Measurements from ENCODE around the gene DENND4A. TPM values are rescaled to one million over a fixed set of nuclear protein-coding genes. Genes with fewer than 3 reads are reported as not detected.

DENND4A gene
- total RNA-seq, 4 donors from 2014 or later = 17.7 to 34.3 (median 25.4) TPM

GRCh38 chr15:65645392-65645791 lies 146.7 kb downstream of the DENND4A start:
- intact Hi-C loops (cut with DNase I) = no loop called here
- no peak for DNase-seq (ENCODE audit: extremely low spot score)
- Histone ChIP-seq H3K27ac (replicated peaks in 1 of 4) (no peak overlapping the region), H3K9me3 (no peaks in the 10 kb centered on the region), H3K4me3 (no peak overlapping the region), H3K27me3 (no peaks in the 10 kb centered on the region), H3K36me3 (no peaks in the 10 kb centered on the region), H3K4me1 (peaks cover 0 to 15% (median 5%) of the 10 kb centered on the region in 4 donors)
- TF ChIP-seq POLR2AphosphoS5 (IDR thresholded peaks at IDR 0.05) (no peak), EP300 (IDR thresholded peaks at IDR 0.05) (no peak), CTCF (IDR thresholded peaks at IDR 0.05) (no peak), POLR2A (IDR thresholded peaks at IDR 0.05; ENCODE audit: low read depth) (no peak)
- 89% methylated on average over 4 of the region's 4 CpGs for WGBS

GRCh38 chr15:65644282-65644681 lies 147.8 kb downstream of the DENND4A start:
- intact Hi-C loops (cut with DNase I) = no loop called here
- 88% methylated on average over 4 of the region's 4 CpGs for WGBS
- no peaks in the 10 kb centered on the region for H3K36me3 ChIP-seq
- peaks cover 0 to 15% (median 5%) of the 10 kb centered on the region in 4 donors for H3K4me1 ChIP-seq
- no peaks in the 10 kb centered on the region for H3K27me3 ChIP-seq
- H3K9me3 ChIP-seq = no peaks in the 10 kb centered on the region
- no peak for DNase-seq (ENCODE audit: extremely low spot score)
- TF ChIP-seq EP300 (IDR thresholded peaks at IDR 0.05) (no peak), CTCF (IDR thresholded peaks at IDR 0.05) (no peak), POLR2A (IDR thresholded peaks at IDR 0.05; ENCODE audit: low read depth) (no peak), POLR2AphosphoS5 (IDR thresholded peaks at IDR 0.05) (no peak)
- no peak overlapping the region for H3K4me3 ChIP-seq
- no peak overlapping the region for H3K27ac ChIP-seq (replicated peaks in 1 of 4)

DNA sequence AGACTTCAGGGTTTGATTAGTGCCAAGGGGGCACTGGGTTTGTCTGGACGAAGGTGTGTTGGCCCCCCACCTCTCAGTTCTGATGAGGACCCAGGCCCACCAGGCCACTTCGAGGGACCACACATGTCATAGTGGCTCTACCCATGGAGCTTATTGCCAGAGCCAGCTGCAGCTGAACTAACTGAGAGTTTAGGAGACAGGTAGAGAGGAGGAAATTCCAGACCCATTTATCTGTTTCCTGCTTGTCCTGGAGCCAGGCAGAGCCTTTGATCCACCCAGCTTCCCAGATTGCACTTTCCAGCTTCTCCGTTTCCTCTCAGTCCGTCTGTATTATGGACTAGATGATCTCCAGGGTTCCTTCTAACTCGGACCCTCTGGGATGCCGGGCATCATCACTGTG lies 149.5 kb downstream of the DENND4A start:
- WGBS = 73% methylated on average over 4 of the region's 6 CpGs
- Histone ChIP-seq H3K4me3 (no peak overlapping the region), H3K9me3 (no peaks in the 10 kb centered on the region), H3K27ac (replicated peaks in 1 of 4) (no peak overlapping the region), H3K4me1 (peaks cover 5 to 22% (median 14%) of the 10 kb centered on the region in 4 donors), H3K27me3 (no peaks in the 10 kb centered on the region), H3K36me3 (no peaks in the 10 kb centered on the region)
- intact Hi-C loops (cut with DNase I) = no loop called here
- TF ChIP-seq CTCF (IDR thresholded peaks at IDR 0.05) = no peak
- TF ChIP-seq POLR2AphosphoS5 (IDR thresholded peaks at IDR 0.05) = no peak
- no peak for DNase-seq (ENCODE audit: extremely low spot score)

- Histone ChIP-seq H3K4me1 (peaks cover 5 to 22% (median 14%) of the 10 kb centered on the region in 4 donors), H3K4me3 (no peak overlapping the region), H3K27ac (replicated peaks in 1 of 4) (no peak overlapping the region), H3K27me3 (no peaks in the 10 kb centered on the region), H3K9me3 (no peaks in the 10 kb centered on the region), H3K36me3 (no peaks in the 10 kb centered on the region)
- intact Hi-C loops (cut with DNase I) = no loop called here
- 45% methylated on average over 2 of the region's 6 CpGs for WGBS
- TF ChIP-seq CTCF (IDR thresholded peaks at IDR 0.05) (no peak), POLR2A (IDR thresholded peaks at IDR 0.05; ENCODE audit: low read depth) (no peak), POLR2AphosphoS5 (IDR thresholded peaks at IDR 0.05) (no peak), EP300 (IDR thresholded peaks at IDR 0.05) (no peak)
- no peak for DNase-seq (ENCODE audit: extremely low spot score)
These were observed 150.2 kb downstream of the DENND4A start for GRCh38 chr15:65641768-65642475.

DNA sequence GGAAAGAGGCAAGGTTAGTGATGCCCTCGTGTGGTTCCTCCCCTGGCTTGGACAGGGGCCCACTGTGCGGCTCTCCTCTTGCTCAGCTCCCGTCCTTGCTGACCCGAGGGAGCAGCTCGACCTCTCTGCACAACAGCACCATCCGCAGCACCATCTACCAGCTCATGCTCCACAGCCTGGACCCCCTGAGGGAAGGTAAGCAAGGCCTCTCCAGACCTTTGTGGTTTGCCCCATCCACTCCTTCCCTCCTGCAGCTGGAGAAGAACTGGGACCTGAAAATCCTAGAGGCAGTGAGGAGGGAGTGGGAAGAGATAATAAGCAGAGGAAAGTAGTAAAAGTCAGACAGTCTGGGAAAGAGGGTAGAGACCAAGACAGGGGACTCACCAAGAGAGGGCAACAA lies 152.6 kb downstream of the DENND4A start:
- WGBS = 80% methylated on average over 5 of the region's 6 CpGs

More for the DNA sequence above, 152.6 kb downstream of the DENND4A start:
- Histone ChIP-seq H3K4me1 (peaks cover 5 to 22% (median 14%) of the 10 kb centered on the region in 4 donors), H3K27ac (replicated peaks in 1 of 4) (no peak overlapping the region), H3K9me3 (no peaks in the 10 kb centered on the region), H3K27me3 (no peaks in the 10 kb centered on the region), H3K36me3 (no peaks in the 10 kb centered on the region), H3K4me3 (no peak overlapping the region)
- TF ChIP-seq EP300 (IDR thresholded peaks at IDR 0.05) = no peak
- no peak for TF ChIP-seq CTCF (IDR thresholded peaks at IDR 0.05)
- TF ChIP-seq POLR2AphosphoS5 (IDR thresholded peaks at IDR 0.05) = no peak
- no peak for TF ChIP-seq POLR2A (IDR thresholded peaks at IDR 0.05; ENCODE audit: low read depth)
- DNase-seq (ENCODE audit: extremely low spot score) = no peak
- intact Hi-C loops (cut with DNase I) = loop anchor here (5.0 kb wide), 1 partner anchor 218 kb away; no protein-coding TSS in a partner anchor
